Measurements from ENCODE around the gene NFATC2. TPM values are rescaled to one million over a fixed set of nuclear protein-coding genes. Genes with fewer than 3 reads are reported as not detected.

The NFATC2 gene
- total and polyA plus RNA-seq, 2 of the 8 experiments (the other 6 are each of a cell fraction or from before 2014, with no cell fraction given) = 0.27 to 0.91 TPM

GRCh38 chr20:51400051-51400926 is 142.2 kb downstream of the NFATC2 start (continued):
- TF ChIP-seq, protein P1, sequence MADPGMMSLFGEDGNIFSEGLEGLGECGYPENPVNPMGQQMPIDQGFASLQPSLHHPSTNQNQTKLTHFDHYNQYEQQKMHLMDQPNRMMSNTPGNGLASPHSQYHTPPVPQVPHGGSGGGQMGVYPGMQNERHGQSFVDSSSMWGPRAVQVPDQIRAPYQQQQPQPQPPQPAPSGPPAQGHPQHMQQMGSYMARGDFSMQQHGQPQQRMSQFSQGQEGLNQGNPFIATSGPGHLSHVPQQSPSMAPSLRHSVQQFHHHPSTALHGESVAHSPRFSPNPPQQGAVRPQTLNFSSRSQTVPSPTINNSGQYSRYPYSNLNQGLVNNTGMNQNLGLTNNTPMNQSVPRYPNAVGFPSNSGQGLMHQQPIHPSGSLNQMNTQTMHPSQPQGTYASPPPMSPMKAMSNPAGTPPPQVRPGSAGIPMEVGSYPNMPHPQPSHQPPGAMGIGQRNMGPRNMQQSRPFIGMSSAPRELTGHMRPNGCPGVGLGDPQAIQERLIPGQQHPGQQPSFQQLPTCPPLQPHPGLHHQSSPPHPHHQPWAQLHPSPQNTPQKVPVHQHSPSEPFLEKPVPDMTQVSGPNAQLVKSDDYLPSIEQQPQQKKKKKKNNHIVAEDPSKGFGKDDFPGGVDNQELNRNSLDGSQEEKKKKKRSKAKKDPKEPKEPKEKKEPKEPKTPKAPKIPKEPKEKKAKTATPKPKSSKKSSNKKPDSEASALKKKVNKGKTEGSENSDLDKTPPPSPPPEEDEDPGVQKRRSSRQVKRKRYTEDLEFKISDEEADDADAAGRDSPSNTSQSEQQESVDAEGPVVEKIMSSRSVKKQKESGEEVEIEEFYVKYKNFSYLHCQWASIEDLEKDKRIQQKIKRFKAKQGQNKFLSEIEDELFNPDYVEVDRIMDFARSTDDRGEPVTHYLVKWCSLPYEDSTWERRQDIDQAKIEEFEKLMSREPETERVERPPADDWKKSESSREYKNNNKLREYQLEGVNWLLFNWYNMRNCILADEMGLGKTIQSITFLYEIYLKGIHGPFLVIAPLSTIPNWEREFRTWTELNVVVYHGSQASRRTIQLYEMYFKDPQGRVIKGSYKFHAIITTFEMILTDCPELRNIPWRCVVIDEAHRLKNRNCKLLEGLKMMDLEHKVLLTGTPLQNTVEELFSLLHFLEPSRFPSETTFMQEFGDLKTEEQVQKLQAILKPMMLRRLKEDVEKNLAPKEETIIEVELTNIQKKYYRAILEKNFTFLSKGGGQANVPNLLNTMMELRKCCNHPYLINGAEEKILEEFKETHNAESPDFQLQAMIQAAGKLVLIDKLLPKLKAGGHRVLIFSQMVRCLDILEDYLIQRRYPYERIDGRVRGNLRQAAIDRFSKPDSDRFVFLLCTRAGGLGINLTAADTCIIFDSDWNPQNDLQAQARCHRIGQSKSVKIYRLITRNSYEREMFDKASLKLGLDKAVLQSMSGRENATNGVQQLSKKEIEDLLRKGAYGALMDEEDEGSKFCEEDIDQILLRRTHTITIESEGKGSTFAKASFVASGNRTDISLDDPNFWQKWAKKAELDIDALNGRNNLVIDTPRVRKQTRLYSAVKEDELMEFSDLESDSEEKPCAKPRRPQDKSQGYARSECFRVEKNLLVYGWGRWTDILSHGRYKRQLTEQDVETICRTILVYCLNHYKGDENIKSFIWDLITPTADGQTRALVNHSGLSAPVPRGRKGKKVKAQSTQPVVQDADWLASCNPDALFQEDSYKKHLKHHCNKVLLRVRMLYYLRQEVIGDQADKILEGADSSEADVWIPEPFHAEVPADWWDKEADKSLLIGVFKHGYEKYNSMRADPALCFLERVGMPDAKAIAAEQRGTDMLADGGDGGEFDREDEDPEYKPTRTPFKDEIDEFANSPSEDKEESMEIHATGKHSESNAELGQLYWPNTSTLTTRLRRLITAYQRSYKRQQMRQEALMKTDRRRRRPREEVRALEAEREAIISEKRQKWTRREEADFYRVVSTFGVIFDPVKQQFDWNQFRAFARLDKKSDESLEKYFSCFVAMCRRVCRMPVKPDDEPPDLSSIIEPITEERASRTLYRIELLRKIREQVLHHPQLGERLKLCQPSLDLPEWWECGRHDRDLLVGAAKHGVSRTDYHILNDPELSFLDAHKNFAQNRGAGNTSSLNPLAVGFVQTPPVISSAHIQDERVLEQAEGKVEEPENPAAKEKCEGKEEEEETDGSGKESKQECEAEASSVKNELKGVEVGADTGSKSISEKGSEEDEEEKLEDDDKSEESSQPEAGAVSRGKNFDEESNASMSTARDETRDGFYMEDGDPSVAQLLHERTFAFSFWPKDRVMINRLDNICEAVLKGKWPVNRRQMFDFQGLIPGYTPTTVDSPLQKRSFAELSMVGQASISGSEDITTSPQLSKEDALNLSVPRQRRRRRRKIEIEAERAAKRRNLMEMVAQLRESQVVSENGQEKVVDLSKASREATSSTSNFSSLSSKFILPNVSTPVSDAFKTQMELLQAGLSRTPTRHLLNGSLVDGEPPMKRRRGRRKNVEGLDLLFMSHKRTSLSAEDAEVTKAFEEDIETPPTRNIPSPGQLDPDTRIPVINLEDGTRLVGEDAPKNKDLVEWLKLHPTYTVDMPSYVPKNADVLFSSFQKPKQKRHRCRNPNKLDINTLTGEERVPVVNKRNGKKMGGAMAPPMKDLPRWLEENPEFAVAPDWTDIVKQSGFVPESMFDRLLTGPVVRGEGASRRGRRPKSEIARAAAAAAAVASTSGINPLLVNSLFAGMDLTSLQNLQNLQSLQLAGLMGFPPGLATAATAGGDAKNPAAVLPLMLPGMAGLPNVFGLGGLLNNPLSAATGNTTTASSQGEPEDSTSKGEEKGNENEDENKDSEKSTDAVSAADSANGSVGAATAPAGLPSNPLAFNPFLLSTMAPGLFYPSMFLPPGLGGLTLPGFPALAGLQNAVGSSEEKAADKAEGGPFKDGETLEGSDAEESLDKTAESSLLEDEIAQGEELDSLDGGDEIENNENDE (IDR thresholded peaks at IDR 0.05; ENCODE audit: insufficient replicate concordance, low read length) = no peak
- TF ChIP-seq SP4 (IDR thresholded peaks at IDR 0.05; ENCODE audit: low read length) (no peak), CBX8 (IDR thresholded peaks at IDR 0.05; ENCODE audit: borderline replicate concordance, low read depth, low read length) (no peak), KDM5A (IDR thresholded peaks at IDR 0.05; ENCODE audit: low read length) (no peak), EGR1 (IDR thresholded peaks at IDR 0.05; ENCODE audit: borderline replicate concordance, low read depth, low read length) (no peak), RBBP5 (IDR thresholded peaks at IDR 0.05; ENCODE audit: borderline replicate concordance, low read depth, low read length) (no peak), SUZ12 (IDR thresholded peaks at IDR 0.05; ENCODE audit: low read length) (no peak), CHD2 (IDR thresholded peaks at IDR 0.05; ENCODE audit: low read length) (no peak), POU5F1 (IDR thresholded peaks at IDR 0.05; ENCODE audit: low read depth, low read length) (no peak), CREB1 (IDR thresholded peaks at IDR 0.05) (no peak)
